ENCODE results near the gene EIF3CL. TPM values are rescaled to one million over a fixed set of nuclear protein-coding genes. Genes with fewer than 3 reads are reported as not detected.
"Not testable (repeated sequence)": the region's sequence is repeated elsewhere in the genome, so short reads cannot be mapped to it uniquely, and the experiment has no call there.

EIF3CL gene, protein sequence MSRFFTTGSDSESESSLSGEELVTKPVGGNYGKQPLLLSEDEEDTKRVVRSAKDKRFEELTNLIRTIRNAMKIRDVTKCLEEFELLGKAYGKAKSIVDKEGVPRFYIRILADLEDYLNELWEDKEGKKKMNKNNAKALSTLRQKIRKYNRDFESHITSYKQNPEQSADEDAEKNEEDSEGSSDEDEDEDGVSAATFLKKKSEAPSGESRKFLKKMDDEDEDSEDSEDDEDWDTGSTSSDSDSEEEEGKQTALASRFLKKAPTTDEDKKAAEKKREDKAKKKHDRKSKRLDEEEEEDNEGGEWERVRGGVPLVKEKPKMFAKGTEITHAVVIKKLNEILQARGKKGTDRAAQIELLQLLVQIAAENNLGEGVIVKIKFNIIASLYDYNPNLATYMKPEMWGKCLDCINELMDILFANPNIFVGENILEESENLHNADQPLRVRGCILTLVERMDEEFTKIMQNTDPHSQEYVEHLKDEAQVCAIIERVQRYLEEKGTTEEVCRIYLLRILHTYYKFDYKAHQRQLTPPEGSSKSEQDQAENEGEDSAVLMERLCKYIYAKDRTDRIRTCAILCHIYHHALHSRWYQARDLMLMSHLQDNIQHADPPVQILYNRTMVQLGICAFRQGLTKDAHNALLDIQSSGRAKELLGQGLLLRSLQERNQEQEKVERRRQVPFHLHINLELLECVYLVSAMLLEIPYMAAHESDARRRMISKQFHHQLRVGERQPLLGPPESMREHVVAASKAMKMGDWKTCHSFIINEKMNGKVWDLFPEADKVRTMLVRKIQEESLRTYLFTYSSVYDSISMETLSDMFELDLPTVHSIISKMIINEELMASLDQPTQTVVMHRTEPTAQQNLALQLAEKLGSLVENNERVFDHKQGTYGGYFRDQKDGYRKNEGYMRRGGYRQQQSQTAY
- 243 and 291 TPM in 2 replicates for total RNA-seq (2014; rRNA removed; shearing (Covaris generic); ENCODE audit: low replicate concordance)

GRCh38 chr16:28403220-28404072 lies at the start of gene EIF3CL:
Gene EIF3CL, minus strand, starts transcription at chr16:28403841. Its CDS starts 223 bp downstream, at chr16:28403618.
- not testable (repeated sequence) for H3K4me3 ChIP-seq, H3K36me3 ChIP-seq, H3K9me3 ChIP-seq, DNase-seq, H3K27me3 ChIP-seq

DNA sequence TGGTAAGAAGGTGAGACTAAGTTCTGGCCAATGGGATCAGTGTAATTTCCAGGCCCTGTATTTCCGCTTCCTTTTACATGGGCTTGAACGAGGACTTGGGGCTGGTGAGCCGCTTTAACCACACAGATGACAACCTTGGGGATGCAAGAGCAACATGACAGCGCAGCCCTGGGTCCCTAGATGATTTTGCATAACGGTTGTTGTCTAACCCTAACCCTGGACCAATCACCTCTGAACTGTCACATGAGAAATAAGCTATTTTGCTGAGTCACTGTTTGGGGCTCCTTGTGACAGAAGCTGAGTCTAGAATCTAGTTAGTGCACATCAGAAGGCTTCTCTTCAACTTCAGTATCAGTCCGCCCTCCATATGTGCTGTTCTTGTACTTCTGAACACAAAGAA lies 43.4 kb upstream of the EIF3CL start:
- not testable (repeated sequence) for H3K36me3 ChIP-seq, H3K9me3 ChIP-seq, H3K4me3 ChIP-seq, H3K27me3 ChIP-seq, DNase-seq

DNA sequence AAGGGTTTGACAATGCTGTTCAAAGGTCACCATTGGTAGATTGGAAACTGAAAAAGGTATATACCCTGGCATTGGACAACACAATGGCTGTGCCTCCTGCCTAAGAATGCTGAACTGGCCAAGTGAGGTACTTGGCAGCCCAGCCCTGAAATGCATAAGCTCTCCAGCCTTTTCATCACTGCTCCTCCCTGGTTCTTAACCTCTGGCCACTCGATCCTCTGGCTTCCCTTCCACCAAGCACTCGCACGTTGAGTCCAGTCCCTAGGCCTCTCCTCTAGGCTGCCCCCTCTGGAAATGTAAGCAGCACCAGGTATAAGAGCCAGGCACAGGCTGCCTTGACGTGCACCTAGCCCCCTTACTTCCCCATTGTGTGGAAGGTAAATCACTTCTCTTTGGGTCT lies 42.7 kb upstream of the EIF3CL start:
- H3K27me3 ChIP-seq, H3K36me3 ChIP-seq, DNase-seq, H3K9me3 ChIP-seq, H3K4me3 ChIP-seq: not testable (repeated sequence)

DNA sequence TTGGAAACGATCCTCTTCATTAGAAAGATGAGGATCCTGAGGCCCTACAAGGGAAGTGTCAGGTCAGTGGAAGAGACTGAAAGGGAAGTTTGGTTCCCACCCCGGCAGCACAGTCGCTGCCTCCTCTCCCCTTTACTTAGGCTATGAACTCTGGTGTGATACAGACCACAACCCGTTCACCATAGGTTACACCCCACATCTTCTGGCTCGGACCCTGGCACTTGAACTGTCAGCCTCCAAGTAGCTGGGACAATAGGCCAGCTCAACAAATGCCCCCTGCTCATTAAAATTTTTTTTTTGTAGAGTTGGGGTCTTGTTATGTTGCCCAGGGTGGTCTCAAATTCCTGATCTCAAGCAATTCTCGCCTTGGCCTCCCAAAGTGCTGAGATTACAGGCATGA lies 40.3 kb upstream of the EIF3CL start:
- H3K4me3 ChIP-seq, H3K27me3 ChIP-seq, H3K36me3 ChIP-seq, H3K9me3 ChIP-seq, DNase-seq: not testable (repeated sequence)

- H3K27me3 ChIP-seq, H3K36me3 ChIP-seq, H3K9me3 ChIP-seq, H3K4me3 ChIP-seq, DNase-seq: not testable (repeated sequence)
Observed at GRCh38 chr16:28438899-28439298, 35.3 kb upstream of the EIF3CL start.

GRCh38 chr16:28435340-28435739 lies 31.7 kb upstream of the EIF3CL start:
- not testable (repeated sequence) for DNase-seq, H3K4me3 ChIP-seq, H3K27me3 ChIP-seq, H3K9me3 ChIP-seq, H3K36me3 ChIP-seq

DNA sequence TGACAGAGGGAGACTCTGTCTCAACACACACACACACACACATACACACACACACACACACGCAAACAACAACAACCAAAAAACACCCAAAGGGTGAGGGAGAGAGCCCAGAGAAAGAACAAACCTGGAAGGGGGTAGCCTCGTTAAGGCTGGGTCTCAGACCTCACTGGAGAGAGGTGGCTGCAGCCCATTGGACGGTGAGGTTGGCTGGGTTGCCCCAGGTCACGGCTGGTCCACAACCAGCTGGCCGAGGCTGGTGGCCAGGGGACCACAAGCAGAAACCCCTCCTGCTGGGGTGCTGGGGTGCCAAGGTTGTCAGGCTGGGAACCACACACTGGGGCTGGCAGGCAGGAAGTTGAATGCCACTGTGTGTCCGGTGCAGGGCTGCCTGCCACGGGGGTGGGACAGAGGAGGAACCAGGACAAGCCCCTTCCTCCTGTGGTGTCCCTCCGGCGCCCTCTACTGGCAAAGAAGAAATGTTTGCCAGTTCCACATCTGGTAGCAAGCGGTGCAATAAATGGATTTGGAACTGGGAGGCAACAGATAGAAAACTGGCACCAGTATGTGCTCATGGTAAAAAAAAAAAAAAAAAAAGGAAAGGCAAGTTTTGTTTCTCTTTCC lies 22.5 kb upstream of the EIF3CL start:
- not testable (repeated sequence) for H3K27me3 ChIP-seq, H3K4me3 ChIP-seq, H3K36me3 ChIP-seq, H3K9me3 ChIP-seq, DNase-seq

- H3K4me3 ChIP-seq, H3K9me3 ChIP-seq, H3K36me3 ChIP-seq, DNase-seq, H3K27me3 ChIP-seq: not testable (repeated sequence)
Observed at GRCh38 chr16:28421071-28421750, 17.6 kb upstream of the EIF3CL start.

- not testable (repeated sequence) for DNase-seq, H3K9me3 ChIP-seq, H3K4me3 ChIP-seq, H3K36me3 ChIP-seq, H3K27me3 ChIP-seq
Observed at GRCh38 chr16:28417033-28417432, 13.4 kb upstream of the EIF3CL start.

- not testable (repeated sequence) for DNase-seq, H3K9me3 ChIP-seq, H3K36me3 ChIP-seq, H3K4me3 ChIP-seq, H3K27me3 ChIP-seq
Observed at GRCh38 chr16:28414530-28414929, 10.9 kb upstream of the EIF3CL start.

GRCh38 chr16:28413585-28413984 lies 9.9 kb upstream of the EIF3CL start:
- not testable (repeated sequence) for H3K9me3 ChIP-seq, H3K36me3 ChIP-seq, H3K4me3 ChIP-seq, DNase-seq, H3K27me3 ChIP-seq

DNA sequence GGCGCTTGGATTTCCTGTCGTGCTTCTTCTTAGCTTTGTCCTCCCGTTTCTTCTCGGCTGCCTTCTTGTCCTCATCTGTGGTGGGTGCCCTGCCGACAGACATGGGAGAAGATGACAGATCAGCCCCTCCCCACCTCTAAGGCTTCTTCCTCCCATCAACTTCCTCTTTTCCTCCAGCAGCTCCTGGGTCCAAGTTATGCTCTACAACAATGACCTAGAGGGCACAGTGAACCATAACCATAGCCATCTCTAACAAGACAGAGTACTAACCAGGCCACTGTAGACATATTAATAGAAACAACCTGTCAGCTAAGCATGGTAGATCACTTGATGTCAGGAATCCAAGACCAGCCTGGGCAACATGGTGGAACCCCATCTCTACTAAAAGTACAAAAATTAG lies 11.6 kb downstream of the EIF3CL start:
- H3K27me3 ChIP-seq, H3K36me3 ChIP-seq, H3K9me3 ChIP-seq, DNase-seq, H3K4me3 ChIP-seq: not testable (repeated sequence)

DNA sequence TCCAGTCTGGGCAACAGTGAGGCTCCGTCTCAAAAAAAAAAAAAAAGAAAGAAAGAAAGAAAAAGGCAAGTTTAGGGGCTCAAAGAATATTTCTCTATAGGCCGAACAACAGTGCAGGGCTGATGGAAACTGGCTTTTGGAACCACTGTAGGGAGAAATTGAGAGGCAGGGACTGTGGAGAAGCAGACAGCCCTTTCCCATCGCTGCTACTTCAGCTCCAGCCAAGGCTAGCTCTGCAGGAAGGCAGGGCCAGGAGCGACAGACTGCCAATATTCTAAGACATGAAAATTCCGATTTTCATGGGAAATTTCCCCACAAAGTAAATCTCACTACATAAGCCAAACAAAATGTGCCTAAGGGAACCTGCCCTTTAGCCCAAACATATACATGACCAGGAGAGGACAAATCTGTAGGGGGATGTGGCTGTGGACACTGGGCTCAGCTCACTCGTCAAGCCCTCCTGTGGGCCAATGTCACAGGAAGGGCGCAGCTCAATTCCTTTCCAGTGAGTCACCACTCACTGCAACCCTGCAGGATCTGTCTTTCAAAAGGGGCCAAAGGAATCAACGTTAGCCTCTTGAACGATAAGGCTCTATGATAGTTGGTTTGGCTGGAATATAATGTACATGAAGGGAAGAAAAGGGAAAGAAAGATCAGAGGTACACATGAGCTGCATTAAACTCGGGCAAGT lies 21.3 kb downstream of the EIF3CL start:
- not testable (repeated sequence) for DNase-seq, H3K36me3 ChIP-seq, H3K9me3 ChIP-seq, H3K27me3 ChIP-seq, H3K4me3 ChIP-seq

GRCh38 chr16:28377822-28378221 lies 25.8 kb downstream of the EIF3CL start:
- not testable (repeated sequence) for DNase-seq, H3K4me3 ChIP-seq, H3K36me3 ChIP-seq, H3K27me3 ChIP-seq, H3K9me3 ChIP-seq

DNA sequence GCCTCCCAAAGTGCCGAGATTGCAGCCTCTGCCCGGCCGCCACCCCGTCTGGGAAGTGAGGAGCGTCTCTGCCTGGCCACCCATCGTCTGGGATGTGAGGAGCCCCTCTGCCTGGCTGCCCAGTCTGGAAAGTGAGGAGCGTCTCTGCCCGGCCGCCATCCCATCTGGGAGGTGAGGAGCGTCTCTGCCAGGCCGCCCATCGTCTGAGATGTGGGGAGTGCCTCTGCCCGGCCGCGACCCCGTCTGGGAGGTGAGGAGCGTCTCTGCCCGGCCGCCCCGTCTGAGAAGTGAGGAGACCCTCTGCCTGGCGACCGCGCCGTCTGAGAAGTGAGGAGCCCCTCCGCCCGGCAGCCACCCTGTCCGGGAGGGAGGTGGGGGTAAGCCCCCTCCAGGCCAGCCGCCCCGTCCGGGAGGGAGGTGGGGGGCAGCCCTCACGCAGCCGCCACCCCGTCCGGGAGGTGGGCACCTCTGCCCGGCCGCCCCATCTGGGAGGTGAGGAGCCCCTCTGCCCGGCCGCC lies 26.5 kb downstream of the EIF3CL start:
- not testable (repeated sequence) for H3K36me3 ChIP-seq, DNase-seq, H3K27me3 ChIP-seq, H3K4me3 ChIP-seq, H3K9me3 ChIP-seq
